Cardiac muscle cell (in vitro differentiated cells and primary cell): ENCODE results near the gene STAG1. TPM values are rescaled to one million over a fixed set of nuclear protein-coding genes. Genes with fewer than 3 reads are reported as not detected.

Experiments used
- DNase-seq, 2 donors: peaks; one replicate each; pipeline versions ENCODE4 v3.0.0 to v3.0.0-alpha.2; 2010 to 2017; ENCODE audit warnings: low read depth in 1 of 2, low spot score in 1 of 2
- H3K27ac ChIP-seq: fragments of 200-600 bp; sonication (generic); 2 replicates; pipeline ENCODE4 v1.5.1; 2016
- H3K27me3 ChIP-seq: fragments of 200-600 bp; sonication (generic); 2 replicates; pipeline ENCODE4 v1.6.0; 2016; ENCODE audit warnings: control low read depth
- H3K36me3 ChIP-seq: fragments of 200-600 bp; sonication (generic); 2 replicates; pipeline ENCODE4 v1.5.1; 2016; ENCODE audit warnings: control low read depth
- H3K4me1 ChIP-seq: fragments of 200-600 bp; sonication (generic); 2 replicates; pipeline ENCODE4 v1.8.1; 2017; ENCODE audit warnings: low read depth, mild to moderate bottlenecking, mixed run types
- H3K4me3 ChIP-seq: fragments of 200-600 bp; sonication (generic); 2 replicates; pipeline ENCODE4 v1.5.1; 2016; ENCODE audit warnings: mild to moderate bottlenecking
- H3K9me3 ChIP-seq: fragments of 200-600 bp; sonication (generic); 2 replicates; pipeline ENCODE4 v1.5.1; 2017; ENCODE audit warnings: low read depth, mild to moderate bottlenecking, control low read depth
- CTCF ChIP-seq: IDR thresholded peaks from 2 replicates; pipeline ENCODE4 v1.5.1; 2012; ENCODE audit warnings: low read depth, mild to moderate bottlenecking, low read length
- polyA plus RNA-seq: library from polyadenylated mRNA; unstranded; fragments of >200 nt; fragmentation: Nextera tagmentation; extraction: Ambion mirVana; gene quantifications from 2 replicates; pipeline ENCODE4 v1.2.1, GENCODE V29; 2016
- total RNA-seq: library from RNA; depleted of rRNA; stranded (reverse); fragments of >200 nt; gene quantifications from 2 replicates; pipeline ENCODE4 v1.2.3, GENCODE V29; 2016

Gene STAG1
- total and polyA plus RNA-seq, 2 experiments from 2014 or later, result 12.7 to 18.3 TPM

- no peaks in the 10 kb centered on the region for H3K9me3 ChIP-seq
- H3K4me3 ChIP-seq, result no peak overlapping the region
- no peak for TF ChIP-seq CTCF
- no peak for DNase-seq
- no peaks in the 10 kb centered on the region for H3K4me1 ChIP-seq
- no peak overlapping the region for H3K27ac ChIP-seq
- no peaks in the 10 kb centered on the region for H3K27me3 ChIP-seq
- H3K36me3 ChIP-seq, result no peaks in the 10 kb centered on the region
Observed at GRCh38 chr3:136639069-136639468, 113.1 kb downstream of the STAG1 start.

DNA sequence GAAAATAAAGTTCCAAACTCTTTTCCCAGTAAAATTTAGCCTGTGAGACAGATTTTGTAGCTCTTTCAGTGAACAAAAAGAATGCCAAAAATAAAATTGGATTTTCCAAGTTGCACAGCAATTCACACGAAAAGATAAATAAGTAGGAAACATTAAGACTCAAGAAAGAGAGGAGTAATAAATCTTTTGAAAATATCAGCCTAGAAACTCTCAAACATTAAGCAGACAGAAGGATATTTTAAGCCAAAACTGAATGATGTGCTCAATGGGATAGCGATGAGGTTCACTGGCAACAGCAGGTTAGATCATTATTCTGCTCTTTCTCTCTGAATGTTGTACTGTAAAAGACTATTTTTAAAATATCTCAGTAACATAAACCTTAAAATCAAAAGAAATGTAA lies 115.0 kb downstream of the STAG1 start:
- no peak overlapping the region for H3K4me3 ChIP-seq
- H3K27ac ChIP-seq, result no peak overlapping the region

GRCh38 chr3:136634821-136635220 lies 117.4 kb downstream of the STAG1 start:
- H3K36me3 ChIP-seq, result no peaks in the 10 kb centered on the region
- DNase-seq, result no peak
- no peaks in the 10 kb centered on the region for H3K27me3 ChIP-seq
- no peak overlapping the region for H3K27ac ChIP-seq
- H3K9me3 ChIP-seq, result no peaks in the 10 kb centered on the region
- no peaks in the 10 kb centered on the region for H3K4me1 ChIP-seq
- H3K4me3 ChIP-seq, result no peak overlapping the region
- TF ChIP-seq CTCF, result no peak

More for the DNA sequence above, 115.0 kb downstream of the STAG1 start:
- Histone ChIP-seq H3K36me3 (no peaks in the 10 kb centered on the region), H3K4me1 (no peaks in the 10 kb centered on the region), H3K27me3 (no peaks in the 10 kb centered on the region), H3K9me3 (no peaks in the 10 kb centered on the region)
- no peak for DNase-seq
- no peak for TF ChIP-seq CTCF

DNA sequence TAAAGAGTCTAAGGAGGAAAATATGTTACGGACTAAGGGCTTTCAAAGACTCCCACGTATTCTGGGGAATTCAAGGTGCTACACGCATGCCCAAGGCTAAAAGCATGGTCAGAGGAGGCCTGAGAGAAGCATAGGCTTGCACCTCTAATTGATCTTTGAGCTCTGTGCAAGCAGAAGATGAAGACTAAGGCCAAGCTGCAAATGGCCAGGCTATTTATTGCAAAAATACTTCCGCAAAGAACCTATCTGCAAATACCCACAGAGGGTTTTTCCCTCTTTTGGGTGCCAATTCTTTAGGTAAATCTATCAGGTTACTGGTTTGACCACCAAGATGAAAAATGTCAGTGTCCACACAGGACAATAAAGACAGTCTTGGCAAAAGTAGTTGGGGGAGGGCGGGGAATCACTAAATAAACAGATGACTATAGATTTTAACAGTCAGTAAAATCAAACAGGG lies 119.5 kb downstream of the STAG1 start:
- no peak for DNase-seq
- H3K4me1 ChIP-seq, result no peaks in the 10 kb centered on the region
- H3K36me3 ChIP-seq, result no peaks in the 10 kb centered on the region

DNA sequence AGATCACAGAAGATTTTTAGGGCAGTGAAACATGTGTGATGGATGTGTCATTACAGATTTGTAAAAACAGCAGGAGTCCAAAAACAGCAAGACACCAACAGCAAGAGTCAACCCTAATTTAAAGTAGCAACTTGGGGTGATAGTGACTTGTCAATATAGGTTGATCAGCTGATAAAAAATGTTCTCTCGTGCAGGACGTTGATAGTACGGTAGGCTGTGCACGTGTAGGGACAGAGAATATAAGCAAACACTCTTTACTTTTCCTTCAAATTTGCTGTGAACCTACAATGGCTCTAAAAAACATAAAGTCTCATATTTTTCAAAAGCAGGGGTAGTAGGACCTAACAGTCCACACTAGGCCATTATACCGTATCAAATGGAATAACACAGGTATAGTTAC lies 120.8 kb downstream of the STAG1 start:
- no peak for DNase-seq
- no peak for TF ChIP-seq CTCF
- Histone ChIP-seq H3K36me3 (no peaks in the 10 kb centered on the region), H3K27ac (no peak overlapping the region), H3K4me1 (no peaks in the 10 kb centered on the region), H3K4me3 (no peak overlapping the region), H3K27me3 (no peaks in the 10 kb centered on the region), H3K9me3 (no peaks in the 10 kb centered on the region)

More for the DNA sequence above, 119.5 kb downstream of the STAG1 start:
- H3K27me3 ChIP-seq, result no peaks in the 10 kb centered on the region
- H3K27ac ChIP-seq, result no peak overlapping the region
- H3K4me3 ChIP-seq, result no peak overlapping the region
- no peak for TF ChIP-seq CTCF
- H3K9me3 ChIP-seq, result no peaks in the 10 kb centered on the region

DNA sequence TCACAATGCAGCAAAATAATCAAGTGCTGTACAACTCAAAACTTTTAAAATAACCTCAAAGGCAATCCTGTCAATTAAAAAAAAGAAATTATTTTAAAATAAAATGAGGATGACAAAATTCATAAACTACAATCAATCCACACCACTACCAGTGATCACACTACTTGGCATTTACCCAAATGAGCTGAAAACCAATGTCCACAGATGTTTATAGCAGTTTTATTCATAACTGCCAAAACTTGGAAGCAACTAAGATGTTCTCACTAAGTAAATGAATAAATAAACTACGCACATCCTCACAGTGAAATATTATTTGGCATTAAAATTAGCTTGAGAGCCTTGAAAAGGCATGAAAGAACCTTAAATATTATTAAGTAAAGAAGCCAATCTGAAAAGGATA lies 121.3 kb downstream of the STAG1 start:
- H3K4me3 ChIP-seq, result no peak overlapping the region
- no peak for DNase-seq
- H3K27me3 ChIP-seq, result no peaks in the 10 kb centered on the region
- H3K27ac ChIP-seq, result no peak overlapping the region
- H3K36me3 ChIP-seq, result no peaks in the 10 kb centered on the region
- H3K4me1 ChIP-seq, result no peaks in the 10 kb centered on the region
- TF ChIP-seq CTCF, result no peak
- H3K9me3 ChIP-seq, result no peaks in the 10 kb centered on the region
